GM21723 (cell line): ENCODE data around the gene GUCY1A1.
A peak's percentile ranks its signal among the peaks of the same experiment; 100 is the strongest.

Experiments
- ATAC-seq: cut with Tn5 transposase; IDR thresholded peaks from one replicate; pipeline ENCODE4 v1.9.1; 2021; ENCODE audit warnings: mild to moderate bottlenecking, moderate library complexity; ENCODE audit not compliant: unreplicated experiment

GUCY1A1 gene

DNA sequence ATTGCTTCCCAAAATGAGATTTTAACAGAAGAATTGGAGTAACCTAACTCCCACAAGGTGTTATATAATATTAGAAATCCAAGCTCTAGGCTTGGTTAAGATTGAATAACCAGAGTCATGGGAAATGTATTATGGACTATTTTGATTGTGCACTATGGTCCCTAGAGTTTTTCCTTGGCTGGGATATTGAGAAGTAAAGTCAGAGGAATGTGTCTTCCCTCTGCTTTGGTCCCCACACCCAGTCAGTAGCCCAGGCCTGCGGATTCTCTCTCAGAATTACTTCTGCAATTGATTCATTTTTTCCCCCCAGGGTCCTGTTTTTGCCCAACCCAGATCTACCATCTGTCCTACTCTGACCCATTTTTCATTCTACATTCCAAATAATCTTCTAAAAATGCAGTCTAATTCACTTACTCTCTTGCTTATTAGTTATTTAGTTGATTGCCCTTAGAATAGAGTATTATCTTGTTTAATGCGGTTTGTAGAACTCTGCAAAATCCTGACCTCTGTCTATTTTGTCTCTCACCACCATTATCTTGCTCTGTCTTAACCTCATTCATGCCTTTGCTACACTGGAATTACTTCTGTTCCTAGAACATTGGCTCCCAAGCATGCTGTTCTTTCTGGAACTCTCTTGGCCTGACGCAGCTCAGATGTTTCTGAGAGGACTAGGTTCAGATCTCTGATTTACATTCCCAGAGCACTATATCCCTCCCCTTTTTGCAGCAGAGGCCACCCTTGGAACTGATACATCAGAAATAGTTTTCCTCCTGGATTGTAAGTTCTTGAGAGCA lies 23.6 kb downstream of the GUCY1A1 start:
- no peak for ATAC-seq

DNA sequence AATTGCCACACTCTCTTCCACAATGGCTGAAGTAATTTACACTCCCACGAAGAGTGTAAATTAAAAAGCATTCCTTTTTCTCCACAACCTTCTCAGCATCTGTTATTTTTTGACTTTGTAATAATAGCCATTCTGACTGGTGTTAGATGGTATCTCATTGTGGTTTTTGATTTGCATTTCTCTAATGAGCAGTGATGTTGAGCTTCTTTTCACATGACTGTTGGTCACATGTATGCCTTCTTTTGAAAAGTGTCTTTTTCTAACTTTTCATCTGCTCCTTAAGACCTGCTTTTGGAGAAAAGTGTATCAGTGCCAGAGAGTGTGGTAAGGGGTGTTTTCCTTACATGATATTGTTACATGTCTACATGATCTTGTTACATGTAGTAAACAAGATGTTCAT lies 25.7 kb downstream of the GUCY1A1 start:
- ATAC-seq, result no peak

DNA sequence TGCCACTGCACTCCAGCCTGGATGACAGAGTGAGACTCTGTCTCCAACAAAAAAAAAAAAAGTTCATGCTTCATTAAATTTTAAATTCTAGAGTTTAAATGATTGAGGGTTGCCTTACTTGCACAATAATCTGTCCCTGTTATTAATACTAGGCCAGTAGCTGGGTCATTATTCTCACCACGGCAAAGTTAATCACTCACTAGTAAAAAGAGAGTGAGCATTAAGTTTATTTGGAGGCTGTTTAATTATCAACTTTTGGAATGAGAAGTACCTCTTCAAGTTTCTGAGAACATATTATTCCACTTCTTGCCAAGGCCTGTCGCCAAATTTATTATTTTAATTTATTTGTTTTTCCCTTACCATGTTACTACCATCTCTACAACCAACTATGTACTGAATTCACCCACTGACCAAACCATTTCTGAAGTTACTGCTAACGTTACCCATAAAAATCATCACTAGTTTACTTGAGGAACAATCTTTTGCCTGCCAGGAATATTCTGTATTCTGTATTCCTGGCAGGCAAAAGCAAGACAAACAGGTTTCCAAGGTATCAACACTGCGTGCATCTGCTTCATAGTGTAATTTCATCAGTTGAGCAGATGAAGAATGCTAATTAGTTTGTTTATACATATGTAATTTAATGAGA lies 26.5 kb downstream of the GUCY1A1 start:
- ATAC-seq, result no peak

DNA sequence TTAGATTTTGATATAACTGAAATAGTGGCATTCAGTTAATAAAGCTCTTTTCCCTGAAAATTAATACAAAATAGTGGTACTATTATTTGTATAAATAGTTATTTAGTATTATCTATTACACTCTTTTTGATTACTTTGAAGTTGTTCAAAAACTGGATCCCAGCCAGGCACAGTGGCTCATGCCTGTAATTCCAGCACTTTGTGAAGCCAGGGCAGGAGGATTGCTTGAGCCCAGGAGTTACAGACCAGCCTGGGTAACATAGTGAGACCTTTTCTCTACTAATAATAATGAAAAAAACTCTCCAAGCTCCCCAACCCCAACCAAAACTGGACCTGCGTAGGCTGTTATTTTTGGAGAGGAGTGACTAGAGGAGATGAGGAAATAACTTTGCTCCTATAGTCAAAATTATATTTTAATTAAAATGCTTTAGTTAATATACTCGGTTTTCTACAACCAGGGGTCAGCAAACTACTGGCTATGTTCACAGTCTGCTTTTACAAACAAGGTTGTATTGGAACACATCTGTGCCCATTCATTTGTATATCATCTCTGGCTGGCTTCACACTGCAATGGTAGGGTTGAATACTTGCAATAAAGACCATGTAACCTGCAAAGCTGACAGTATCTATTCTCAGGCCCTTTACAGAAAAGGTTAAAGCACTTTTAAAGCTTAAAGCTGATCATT lies 27.6 kb downstream of the GUCY1A1 start:
- ATAC-seq, result no peak

DNA sequence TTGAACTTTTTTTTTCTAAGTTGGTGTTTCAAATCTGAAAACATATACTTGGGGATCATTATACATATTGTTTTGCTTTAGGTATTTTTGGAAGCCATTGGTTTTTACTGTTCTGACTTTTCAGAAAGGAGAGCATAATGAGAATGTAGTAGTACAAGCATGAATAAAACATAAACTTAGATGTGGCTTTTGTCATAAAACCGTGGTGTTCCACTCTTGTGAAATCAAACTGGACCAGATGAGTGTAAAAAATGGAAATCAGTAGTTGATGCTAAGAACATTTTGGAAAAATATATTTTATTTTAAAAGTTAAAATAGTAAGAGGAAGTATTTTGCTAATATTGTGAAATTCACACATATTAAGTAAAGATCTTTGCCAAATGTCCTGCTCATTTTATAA lies 29.6 kb downstream of the GUCY1A1 start:
- ATAC-seq, result no peak

DNA sequence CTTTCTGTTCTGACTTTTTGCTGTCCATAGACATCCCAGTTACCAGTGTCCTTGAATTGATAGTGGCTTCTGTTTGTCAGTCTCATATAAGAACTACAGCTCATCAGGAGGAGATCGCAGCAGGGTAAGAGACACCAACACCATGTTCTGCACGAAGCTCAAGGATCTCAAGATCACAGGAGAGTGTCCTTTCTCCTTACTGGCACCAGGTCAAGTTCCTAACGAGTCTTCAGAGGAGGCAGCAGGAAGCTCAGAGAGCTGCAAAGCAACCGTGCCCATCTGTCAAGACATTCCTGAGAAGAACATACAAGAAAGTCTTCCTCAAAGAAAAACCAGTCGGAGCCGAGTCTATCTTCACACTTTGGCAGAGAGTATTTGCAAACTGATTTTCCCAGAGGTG lies 30.1 kb downstream of the GUCY1A1 start:
- no peak for ATAC-seq

DNA sequence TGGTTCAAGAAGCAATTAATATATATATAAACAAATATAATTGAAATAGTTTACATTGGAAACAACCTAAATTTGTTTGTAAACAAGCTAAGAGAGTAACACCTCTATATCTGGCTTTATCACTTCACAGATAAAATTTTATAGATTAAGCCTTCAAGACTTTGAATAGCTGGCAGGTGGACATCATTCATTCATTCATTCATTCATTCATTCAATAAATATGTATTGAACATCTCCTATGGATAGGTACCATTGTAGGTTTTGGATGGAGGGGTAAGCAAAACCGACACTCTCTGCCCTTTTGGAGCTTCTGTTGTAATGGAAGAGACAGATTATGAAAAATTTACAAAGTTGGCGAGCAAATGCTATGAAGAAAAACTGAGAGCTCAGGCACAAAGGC lies 35.2 kb downstream of the GUCY1A1 start:
- ATAC-seq, result no peak

DNA sequence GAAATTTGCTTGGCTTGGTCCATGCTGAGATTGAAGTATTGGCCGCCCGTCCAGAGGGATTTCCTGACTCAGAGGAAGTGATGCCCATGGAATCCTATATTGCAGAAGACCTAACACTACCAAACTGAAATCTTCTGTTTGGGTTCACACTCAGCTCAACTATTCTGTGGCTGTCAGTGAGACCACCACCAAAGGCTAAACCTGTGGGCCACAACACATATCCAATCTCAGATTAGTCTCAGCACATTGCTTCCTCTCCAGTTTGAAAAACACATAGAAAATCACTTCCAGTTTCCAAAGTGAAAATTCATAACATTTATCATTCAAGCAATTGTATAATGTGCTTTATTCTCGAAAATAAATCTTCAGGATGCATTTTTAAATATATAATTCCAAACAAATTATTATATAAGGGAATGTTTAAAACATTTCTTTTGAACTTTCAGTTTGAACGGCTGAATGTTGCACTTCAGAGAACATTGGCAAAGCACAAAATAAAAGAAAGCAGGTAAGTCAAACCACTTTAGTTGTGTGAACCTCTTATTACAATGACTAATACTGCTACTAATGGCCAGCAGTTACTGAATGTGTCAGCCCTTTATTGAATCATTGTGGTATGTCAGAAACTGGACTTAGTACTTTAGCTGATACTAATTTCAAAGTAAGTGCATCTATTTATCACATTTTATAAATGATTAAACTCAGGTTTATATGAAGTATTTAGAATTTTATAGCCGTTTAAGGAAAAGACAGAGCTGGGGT lies 37.0 kb downstream of the GUCY1A1 start:
- ATAC-seq, result peak; percentile 48

DNA sequence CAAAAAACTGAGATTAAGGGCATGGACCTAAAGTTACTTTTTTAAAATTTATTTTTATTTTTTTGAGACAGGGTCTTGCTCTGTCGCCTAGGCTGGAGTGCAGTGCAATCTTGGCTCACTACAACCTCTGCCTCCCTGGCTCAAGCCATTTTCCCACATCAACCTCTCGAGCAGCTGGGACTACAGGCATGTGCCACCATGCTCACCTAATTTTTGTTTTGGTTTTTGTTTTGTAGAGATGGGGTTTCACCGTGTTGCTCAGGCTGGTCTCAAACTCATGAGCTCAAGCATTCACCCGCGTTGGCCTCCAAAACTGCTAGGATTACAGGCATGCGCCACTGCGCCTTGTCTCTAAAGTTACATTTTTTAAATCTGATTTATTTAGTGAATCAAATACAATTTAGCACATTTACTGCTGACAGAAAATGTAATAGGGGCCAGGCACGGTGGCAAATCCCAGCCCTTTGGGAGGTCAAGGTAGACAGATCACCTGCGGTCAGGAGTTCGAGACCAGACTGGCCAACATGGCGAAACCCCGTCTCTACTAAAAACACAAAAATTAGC lies 38.3 kb downstream of the GUCY1A1 start:
- ATAC-seq, result no peak

DNA sequence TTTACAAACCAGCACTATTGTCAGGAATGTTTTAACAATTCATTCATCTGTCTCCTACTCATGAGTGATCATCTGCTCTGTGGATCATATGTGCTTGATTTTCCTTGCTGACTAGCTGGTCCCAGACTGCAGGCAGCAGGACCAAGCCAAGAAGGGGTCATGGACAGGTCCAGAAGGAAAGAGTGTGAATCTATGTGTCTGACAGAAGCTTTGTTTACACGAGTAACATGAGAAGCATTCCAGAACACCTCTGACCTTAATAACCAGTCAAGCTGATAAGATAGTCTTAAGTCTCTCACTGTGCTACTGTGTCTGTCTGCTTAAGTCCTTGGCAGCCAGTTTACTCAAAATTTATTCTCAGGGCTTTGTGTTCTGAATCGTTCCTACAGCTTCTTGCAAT lies 39.0 kb downstream of the GUCY1A1 start:
- ATAC-seq, result no peak

DNA sequence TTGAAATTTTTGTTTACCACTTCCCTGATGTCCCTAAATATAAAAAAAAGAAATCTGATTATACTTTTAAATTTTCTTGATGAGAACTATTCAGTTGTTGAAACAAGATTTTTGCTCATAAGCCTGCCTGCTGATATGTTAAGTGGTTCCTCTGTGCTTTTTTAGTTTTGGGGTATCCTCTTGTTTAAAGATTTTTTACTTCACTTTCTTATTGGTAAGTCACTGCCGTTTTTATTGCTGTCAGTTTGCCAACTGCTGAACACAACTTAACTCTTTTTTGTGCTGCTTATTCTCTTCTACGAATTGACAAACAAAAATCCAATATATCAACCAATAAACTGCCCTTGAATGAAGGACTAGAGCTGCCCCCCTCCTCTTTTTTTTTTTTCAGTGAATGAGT lies 39.5 kb downstream of the GUCY1A1 start:
- ATAC-seq, result no peak

DNA sequence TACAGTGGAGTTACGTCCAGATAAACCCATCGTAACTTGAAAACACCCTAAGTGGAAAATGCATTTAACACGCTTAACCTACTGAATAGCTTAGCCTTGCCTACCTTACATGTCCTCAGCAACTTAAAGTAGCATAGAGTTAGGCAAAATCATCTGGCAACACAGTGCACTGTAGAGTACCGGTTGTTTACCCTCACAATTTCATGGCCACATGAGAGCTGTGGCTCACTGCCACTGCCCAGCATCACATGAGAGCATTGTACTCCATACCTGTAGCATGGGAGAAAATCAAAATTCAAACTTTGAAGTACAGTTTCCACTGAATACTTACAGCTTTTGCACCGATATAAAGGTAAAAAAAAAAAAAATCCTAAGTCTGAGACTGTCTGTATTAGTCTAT lies 40.6 kb downstream of the GUCY1A1 start:
- no peak for ATAC-seq

DNA sequence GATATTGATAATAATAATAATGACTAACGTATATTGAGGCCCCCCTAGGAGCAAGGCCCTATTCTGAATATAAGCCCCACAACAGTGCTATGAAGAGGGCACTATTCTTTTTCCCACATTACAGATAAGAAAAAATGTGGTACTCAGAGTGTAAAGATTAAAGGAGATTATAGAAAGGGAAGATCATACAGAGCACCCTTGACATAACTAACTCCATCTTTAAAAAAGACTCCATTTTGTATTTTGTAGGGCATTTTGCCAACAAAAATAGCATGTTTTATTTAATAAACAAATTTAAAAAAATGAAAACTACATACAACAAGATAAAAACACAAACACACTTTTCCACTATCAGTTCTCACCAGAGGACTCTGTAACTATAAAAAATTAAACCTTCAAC lies 42.1 kb downstream of the GUCY1A1 start:
- ATAC-seq, result no peak

DNA sequence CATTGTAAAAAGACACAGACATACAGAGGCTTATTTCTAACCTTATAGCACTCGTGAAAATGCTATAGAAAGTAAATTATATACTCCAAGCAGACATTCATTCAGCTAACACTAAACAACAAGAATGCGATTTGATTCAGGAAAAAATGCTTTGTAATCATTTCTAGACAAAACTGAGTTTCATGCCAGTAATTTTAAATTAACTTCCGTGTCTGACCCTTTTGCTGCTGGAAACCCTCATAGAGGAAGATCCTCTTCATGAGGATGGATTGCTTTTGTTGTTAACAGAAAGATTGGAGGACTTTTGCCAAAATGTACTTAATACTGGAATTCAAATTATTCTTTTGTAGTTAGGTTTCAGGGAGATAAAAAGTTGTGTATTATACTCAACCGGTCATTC lies 43.3 kb downstream of the GUCY1A1 start:
- no peak for ATAC-seq

DNA sequence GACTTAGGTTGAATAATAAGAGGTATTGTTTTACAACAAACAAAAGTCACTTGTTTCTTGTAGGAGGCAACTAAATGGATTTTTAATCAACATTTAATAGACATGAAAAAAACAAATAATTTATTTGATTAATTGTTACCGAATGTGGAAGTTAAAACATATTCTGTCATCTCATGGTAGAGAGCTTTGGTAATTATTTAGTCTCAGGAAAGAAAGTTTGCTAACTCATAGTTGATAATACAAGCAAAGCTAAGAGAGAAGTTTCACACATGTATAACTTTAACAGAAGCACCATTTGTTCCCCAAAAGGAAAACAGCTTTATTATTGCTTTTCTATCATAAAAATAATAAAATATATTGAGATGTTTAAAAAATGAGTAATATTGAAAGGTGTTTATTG lies 44.9 kb downstream of the GUCY1A1 start:
- no peak for ATAC-seq

DNA sequence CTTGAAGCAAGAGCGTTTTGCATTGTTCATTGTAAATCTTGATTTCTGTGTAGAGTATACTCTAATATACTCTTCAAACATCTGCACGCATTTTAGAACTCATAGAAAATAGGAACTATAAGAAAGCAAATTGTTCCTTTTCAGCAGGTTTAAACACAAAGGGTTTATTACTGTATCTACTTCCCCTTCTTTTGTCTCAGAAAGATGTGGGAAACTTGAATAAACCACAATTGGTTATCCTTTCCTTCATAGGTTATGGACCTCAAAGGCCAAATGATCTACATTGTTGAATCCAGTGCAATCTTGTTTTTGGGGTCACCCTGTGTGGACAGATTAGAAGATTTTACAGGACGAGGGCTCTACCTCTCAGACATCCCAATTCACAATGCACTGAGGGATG lies 46.2 kb downstream of the GUCY1A1 start:
- no peak for ATAC-seq

DNA sequence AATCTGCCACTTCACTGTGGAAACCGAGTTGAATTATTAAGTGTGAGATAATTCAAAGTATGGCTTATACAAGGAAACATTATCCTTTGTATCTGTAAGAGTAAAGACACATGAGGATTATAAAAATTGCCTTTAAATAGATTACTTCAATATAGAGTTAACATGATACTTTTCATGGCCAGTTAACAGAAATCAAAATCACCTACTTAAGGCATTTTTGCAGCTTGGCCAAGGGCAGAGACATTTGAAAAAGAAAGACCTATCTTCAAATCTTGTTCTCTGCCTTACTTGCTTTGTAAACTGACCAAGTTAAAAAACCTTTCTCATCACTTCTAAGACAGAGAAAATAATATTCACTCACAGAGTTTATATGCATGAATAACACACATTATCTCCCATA lies 47.3 kb downstream of the GUCY1A1 start:
- no peak for ATAC-seq

DNA sequence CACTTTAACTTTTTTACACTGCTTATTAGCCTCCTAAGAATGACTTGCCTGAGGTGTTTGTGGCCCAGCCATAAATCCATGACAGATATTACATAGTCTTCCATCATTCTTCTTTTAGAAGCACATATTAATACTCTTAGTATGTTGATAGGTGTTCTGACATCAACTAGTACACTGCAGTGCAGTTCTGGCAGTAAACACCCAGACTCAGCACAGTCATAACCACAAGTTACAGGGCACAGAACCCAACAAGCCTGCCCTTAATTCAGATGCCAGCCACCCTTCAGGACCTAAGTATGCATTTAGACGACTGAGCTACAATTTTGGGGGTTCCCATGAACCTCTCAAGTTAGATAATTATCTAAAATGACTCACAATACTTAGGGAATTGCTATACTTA lies 55.7 kb downstream of the GUCY1A1 start:
- no peak for ATAC-seq

DNA sequence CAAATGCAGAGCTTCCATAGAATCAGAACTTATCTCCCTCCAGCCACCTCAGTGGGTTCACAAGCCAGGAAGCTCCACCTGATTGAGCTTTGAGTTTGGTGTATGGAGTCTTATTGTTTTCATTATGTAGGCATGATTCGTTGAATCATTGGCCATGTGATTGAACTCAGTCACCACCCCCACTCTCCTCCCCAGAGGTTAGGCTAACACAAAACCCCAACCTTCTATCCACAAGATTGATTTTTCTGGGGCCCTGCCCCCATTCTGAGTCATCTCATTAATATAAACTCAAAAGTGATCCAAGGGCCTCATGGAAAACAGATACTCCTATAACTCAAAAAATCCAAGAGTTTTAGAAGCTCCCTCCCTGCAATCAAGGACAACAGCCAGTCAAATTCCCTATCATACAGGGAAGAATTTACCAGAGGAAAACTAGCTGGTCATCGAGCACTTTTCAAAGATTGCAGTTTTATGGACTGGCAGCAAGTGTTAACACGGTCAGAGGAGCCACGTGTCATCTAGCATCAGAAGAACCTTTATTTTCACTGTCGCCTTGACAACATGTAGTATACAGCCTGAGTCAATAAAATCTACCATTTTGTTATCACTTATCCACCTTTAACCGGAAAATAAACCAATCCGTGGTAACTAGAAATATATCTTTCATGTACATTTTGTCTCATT lies 56.3 kb downstream of the GUCY1A1 start:
- no peak for ATAC-seq

DNA sequence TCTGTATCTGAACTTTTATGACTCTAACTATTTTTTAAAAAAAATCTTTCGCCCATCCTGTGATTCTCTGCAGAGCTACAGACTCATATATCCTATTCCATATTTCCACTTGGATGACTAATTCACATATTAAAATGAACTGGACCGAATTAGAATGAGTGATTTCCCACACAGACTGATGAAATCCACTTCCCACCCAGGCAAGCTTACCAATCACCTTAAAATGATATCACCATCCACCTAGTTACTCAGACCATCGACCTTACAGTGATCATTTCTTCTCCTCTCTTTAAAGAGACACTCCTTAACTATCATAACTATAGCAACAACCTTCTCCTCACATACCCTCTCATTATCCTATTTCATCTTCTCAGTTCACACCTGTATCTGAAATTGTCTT lies 58.1 kb downstream of the GUCY1A1 start:
- ATAC-seq, result no peak

DNA sequence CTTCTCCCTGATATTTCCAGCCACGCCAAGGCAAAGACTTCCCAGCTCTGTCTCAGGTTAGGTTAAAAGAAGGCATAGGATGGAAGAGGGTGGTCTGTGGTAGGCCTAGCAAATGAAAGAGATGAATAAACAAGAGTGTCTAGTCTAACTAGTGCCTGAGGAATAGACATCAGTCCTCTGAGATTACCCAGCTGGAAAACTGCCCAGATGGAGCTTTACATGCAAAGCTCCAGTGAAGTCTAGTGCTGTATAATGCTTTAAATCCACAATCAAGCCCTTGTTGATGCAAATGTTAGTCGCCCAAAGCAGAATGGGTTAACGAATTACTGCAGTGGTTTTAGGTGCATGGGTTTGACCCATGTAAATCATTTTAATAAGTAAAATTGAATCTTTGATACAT lies 67.4 kb downstream of the GUCY1A1 start:
- no peak for ATAC-seq
